GM15510 (cell line): ENCODE data around the gene RHBDD1.

ENCODE experiments used
- POLR2A ChIP-seq: IDR thresholded peaks from 3 replicates; pipeline ENCODE4 v1.6.1; 2011; ENCODE audit warnings: borderline replicate concordance; ENCODE audit not compliant: insufficient read length; ENCODE audit errors: extremely low read depth

RHBDD1 gene

GRCh38 chr2:226865710-226866109 is 29.9 kb downstream of the RHBDD1 start:
- TF ChIP-seq POLR2A: no peak

DNA sequence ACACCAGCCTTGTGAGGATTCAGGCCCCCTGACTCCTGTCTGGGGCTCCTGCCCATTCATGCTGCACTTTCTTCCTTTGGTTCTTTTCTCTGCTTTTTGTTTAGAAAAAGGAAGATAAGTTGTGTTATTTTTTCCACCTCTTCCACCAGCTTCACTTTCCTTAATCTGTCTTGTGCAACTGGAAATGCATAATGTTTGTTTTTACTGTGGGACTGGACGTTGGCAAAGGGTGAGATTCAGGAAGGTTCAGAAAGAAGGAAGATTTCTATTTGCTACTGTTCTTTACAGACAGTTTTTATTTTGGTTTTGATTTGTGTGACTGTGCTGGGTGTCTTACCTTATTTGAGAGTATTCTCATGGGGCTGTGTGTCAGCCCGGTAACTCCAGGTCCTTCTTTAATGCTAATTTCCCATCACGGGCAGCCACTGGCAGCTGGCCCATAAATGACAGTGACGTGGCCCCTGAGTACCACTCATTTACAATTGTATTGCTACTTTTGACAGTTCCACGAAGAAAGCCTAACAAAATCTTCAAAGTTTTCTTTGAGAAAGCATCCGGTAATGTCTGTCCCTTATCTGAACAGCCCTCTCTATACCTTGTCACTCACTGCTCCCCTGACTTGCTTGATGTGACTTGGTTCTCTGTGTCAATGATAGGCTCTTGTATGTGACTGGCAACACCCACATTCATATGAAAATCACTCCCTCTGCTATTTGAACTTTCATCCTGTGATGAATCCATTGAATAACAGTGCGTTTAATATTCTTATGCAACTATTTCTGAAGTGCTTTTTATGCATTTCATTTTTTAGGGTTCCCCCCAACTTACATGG is 32.7 kb downstream of the RHBDD1 start:
- TF ChIP-seq POLR2A: no peak

DNA sequence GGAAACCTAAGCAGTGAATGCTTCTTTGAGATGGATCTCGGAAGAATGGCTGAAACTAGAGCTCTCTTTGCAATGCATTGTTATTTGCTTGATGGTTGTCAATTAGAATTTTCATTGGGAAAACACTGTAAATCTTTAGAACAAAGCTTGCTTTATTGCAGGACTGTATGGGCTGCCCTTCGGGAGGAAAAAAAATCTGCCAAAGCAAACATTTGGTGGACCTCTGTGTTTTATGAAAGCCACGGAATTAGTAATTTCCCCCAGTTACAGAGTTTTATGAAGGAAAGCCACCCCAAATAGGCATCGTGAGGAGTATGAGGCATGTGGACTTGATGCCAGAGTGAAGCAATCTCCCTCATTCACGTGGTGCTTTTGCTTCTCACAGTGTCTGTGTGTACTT is 33.5 kb downstream of the RHBDD1 start:
- TF ChIP-seq POLR2A: no peak

DNA sequence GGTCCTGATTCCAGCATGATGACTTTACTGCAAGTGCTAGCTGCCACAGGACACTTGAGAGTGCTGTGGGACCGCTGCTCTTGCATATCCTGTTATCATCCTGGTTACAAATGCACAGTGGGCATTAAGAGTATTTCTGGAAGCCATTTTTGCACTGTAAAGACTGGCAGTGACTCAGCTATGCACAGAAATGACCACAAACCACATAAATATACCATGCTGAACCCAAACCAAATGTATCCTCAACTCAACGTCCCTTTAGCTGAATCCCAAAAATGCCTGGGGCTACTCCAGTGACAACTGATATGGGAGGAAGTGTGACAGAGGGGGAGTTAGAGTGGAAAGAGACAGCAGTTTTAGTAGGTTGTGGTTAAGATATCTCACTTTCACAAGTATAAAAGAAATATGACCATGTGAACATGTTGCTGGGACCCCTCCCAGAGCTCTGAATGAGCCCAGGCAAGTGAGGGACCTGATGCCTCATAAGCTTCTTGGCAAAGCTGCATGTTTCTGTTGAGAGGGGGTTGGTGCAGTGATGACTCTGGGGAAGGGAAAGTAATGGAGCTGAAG is 37.3 kb downstream of the RHBDD1 start:
- TF ChIP-seq POLR2A: no peak

DNA sequence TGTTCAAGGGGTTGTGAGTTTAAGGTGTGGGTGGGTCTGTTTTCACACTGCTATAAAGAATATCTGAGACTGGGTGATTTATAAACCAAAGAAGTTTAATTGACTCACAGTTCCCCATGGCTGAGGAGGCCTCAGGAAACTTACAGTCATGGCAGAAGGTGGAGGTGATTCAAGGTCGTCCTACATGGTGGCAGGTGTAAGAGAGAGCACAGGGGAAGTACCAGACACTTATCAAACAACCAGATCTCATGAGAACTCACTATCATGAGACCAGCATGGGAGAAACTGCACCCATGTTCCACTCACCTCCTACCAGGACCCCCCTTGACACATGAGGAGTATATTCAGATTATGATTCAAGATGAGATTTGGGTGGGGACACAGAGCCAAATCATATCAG is 38.0 kb downstream of the RHBDD1 start:
- no peak for TF ChIP-seq POLR2A

- TF ChIP-seq POLR2A: no peak
Observed at GRCh38 chr2:226874749-226875148, 38.9 kb downstream of the RHBDD1 start.

DNA sequence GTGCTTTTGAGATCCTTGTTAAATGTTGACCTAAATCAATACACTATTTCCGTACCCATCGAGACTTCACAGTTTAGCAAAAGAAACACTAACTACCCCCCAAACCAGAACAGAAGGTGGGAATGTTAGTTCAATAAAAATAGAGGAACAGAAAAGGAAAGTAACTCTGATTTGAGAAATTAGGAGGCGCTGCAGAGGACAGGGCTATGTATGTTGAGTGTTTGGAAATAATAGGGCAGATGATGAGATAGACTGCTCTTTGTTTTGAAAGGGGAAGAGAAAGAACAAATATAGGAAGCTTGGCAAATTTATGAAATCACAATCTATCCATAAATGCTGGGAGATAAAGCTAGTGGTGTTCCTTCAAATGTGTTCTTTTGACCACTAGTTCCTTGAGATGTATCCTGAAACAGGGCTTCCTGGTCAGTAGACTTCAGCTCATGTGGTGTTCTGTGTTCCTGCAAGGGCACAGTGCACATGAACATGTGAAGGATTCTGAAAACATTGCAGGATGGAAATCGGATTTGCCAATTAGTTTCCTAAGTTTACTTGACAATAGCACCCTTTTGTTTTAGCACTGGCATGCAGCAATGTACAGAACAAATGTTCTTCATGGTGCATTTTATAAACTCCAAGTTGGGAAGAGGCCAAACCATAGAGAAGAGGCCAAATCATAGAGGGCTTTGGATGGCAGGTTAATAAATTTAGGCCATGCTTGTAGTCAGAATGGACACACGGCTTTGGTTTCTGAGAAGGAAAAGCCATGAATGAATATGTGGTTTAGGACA is 39.8 kb downstream of the RHBDD1 start:
- TF ChIP-seq POLR2A: no peak

- TF ChIP-seq POLR2A: no peak
Observed at GRCh38 chr2:226877491-226877890, 41.6 kb downstream of the RHBDD1 start.

GRCh38 chr2:226881287-226881686 is 45.4 kb downstream of the RHBDD1 start:
- TF ChIP-seq POLR2A: no peak

DNA sequence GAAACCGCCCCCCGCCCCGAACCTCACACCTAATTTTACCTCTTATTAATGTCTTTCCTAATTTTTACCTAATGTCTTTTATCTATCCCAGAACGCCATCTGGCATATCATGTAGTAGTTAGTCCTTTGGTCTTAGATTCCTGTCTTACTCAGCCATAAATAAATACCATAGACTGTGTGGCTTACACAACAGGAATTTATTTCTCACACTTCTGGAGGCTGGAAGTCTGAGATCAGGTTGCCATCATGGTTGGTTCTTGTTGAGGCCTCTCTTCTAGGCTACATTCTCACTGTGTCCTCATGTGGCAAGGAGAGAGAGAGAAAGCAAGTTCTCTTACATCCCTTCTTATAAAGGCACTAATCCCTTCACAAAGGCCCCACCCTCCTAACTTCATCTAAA is 46.8 kb downstream of the RHBDD1 start:
- no peak for TF ChIP-seq POLR2A

- no peak for TF ChIP-seq POLR2A
Observed at GRCh38 chr2:226883296-226883795, 47.5 kb downstream of the RHBDD1 start.

DNA sequence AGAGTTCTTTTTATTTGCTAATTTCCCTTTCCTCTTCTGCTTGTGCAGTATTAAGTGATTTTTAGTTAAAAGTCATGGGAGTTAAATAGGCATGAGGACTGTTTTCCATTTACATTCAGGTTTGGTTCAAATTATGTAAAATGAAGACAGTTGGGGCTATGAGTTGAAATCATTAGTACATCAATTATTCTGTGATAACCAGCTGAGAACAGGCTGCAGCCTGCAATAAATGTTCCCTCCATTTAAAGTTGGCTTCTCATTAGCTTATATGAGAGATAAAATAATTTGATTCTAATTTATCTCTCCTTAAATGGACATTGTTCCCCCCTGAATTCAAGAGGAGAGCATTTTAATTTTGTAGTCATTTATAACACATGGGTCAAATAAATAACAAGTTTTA is 48.3 kb downstream of the RHBDD1 start:
- TF ChIP-seq POLR2A: no peak

- TF ChIP-seq POLR2A: no peak
Observed at GRCh38 chr2:226885769-226886435, 50.0 kb downstream of the RHBDD1 start.

DNA sequence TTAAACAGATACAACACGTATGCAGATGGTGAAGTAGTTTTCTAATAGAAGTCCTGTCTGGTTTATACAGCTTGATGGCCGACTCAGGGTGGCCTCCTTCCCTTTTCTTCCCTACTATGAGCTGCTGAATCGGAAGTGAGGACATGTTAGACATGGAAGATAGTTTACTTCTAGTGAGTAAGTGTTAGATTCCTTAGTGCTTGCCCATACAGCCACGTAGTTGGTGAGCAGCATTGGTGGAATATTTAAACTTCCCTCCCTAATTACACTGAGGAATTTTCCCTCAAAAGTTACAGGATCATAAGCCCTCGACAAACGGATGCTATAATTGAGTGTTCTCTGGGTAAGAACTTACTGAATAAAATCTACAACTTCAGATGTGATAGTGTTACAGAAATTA is 52.1 kb downstream of the RHBDD1 start:
- TF ChIP-seq POLR2A: no peak
